ENCODE data around the gene TPM1. TPM values are rescaled to one million over a fixed set of nuclear protein-coding genes. Genes with fewer than 3 reads are reported as not detected.

The TPM1 gene
- total RNA-seq, 1 experiment from 2014 or later = 174 TPM

DNA sequence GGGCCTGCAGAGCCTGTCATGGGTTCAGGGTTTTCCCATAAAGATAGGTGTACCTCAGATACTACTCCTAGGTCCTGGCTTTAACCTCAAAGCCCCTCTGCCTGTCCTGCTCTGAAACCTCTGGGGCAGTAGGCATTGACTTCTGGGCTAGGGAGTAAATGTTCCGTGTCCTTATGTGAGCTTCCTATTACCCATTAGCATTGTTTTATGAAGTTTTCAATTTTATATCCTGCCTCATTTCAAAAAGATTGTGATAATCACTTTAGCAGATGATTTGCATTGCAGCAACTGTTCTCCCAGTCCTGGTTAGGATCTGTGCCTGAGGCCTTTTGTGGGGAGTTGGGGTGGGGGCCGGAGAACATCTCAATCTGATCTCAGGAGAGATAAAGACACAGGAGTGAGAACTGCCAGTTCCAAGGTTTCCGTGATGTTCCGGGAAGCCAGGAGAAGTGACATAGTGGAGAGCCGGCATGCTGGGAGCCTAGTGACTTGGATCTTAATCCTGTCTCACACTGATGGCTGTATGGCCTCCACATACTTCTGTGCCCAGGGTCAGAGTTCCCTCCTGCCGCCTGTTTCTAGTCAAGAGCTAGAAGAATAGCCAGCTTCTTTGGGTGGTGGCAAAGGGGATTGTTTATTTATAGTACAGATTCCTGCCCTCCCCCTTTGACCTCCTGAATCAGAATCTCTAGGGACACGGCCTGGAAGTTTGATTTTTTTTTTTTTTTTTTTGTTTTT lies 10.6 kb downstream of the TPM1 start:
- intact Hi-C loops (cut with micrococcal nuclease; ENCODE audit: unreplicated experiment) = no loop called here
- POLR2A ChIA-PET (ENCODE audit: unreplicated experiment) = interaction anchor here (0.6 kb wide), 2 partner anchors 33 to 274 kb away, joined by 7 to 11 read pairs; no protein-coding TSS in a partner anchor
- Histone ChIP-seq H4K20me1 (ENCODE audit: insufficient read depth) (peaks cover 9% of the 10 kb centered on the region; the same call in 1 of the 2 replicates), H3K36me3 (ENCODE audit: low read depth) (peaks cover 43% of the 10 kb centered on the region), H3K79me2 (ENCODE audit: low read depth) (peaks cover 76% of the 10 kb centered on the region), H3K27me3 (ENCODE audit: insufficient read depth, low read depth) (no peaks in the 10 kb centered on the region), H2AFZ (no peak overlapping the region), H3K9me2 (ENCODE audit: insufficient read depth) (no peaks in the 10 kb centered on the region), H3K27ac (no peak overlapping the region), H3K4me1 (replicated peaks; ENCODE audit: insufficient read depth) (peaks cover 17% of the 10 kb centered on the region; the same call in 1 of the 2 replicates), H3F3A (ENCODE audit: insufficient read depth, low read depth) (peaks cover 38% of the 10 kb centered on the region; the same call in 1 of the 2 replicates), H3K9me3 (ENCODE audit: insufficient read depth, low read depth) (no peaks in the 10 kb centered on the region), H3K4me3 (no peak overlapping the region), H3K4me2 (no peak overlapping the region)
- TF ChIP-seq, protein P1, sequence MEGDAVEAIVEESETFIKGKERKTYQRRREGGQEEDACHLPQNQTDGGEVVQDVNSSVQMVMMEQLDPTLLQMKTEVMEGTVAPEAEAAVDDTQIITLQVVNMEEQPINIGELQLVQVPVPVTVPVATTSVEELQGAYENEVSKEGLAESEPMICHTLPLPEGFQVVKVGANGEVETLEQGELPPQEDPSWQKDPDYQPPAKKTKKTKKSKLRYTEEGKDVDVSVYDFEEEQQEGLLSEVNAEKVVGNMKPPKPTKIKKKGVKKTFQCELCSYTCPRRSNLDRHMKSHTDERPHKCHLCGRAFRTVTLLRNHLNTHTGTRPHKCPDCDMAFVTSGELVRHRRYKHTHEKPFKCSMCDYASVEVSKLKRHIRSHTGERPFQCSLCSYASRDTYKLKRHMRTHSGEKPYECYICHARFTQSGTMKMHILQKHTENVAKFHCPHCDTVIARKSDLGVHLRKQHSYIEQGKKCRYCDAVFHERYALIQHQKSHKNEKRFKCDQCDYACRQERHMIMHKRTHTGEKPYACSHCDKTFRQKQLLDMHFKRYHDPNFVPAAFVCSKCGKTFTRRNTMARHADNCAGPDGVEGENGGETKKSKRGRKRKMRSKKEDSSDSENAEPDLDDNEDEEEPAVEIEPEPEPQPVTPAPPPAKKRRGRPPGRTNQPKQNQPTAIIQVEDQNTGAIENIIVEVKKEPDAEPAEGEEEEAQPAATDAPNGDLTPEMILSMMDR (conservative IDR thresholded peaks at IDR 0.05) = no peak
- TF ChIP-seq EZH2 (IDR thresholded peaks at IDR 0.05; ENCODE audit: low read depth) = no peak
- BruUV-seq (replicated peaks) = no TSS peak
- DNase-seq = no peak
- CTCF ChIA-PET = interaction anchor here (0.7 kb wide), 1 partner anchor 812 kb away, joined by 5 read pairs; no protein-coding TSS in a partner anchor

DNA sequence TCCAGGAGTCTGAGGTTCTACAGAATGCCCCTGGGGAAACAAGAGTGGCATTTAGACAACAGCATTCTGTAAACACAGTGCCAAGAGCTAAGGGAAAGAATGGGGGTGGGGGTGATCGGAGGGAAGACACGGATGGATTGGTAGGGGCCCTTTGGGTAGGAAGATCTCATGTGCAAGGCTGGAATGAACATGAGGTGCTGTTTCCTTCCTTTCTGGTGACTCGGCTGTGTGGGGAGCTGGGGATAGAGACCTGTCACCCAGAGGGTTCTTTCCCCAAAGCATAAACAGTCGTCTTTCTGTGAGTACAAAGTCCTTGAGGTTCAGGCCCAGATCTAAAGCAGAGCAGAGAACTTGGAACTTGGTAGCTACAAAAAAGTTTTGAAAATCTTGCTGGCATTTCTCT lies 11.7 kb downstream of the TPM1 start:
- no peak overlapping the region for H3K27ac ChIP-seq
- no peaks in the 10 kb centered on the region for H3K27me3 ChIP-seq (ENCODE audit: insufficient read depth, low read depth)
- H3K9me3 ChIP-seq (ENCODE audit: insufficient read depth, low read depth) = no peaks in the 10 kb centered on the region
- intact Hi-C loops (cut with micrococcal nuclease; ENCODE audit: unreplicated experiment) = no loop called here
- peaks cover 50% of the 10 kb centered on the region for H3K36me3 ChIP-seq (ENCODE audit: low read depth)
- H2AFZ ChIP-seq = no peak overlapping the region
- H3K79me2 ChIP-seq (ENCODE audit: low read depth) = peaks cover 67% of the 10 kb centered on the region
- DNase-seq = no peak
- peaks cover 30% of the 10 kb centered on the region; the same call in 1 of the 2 replicates for H3F3A ChIP-seq (ENCODE audit: insufficient read depth, low read depth)
- H3K4me3 ChIP-seq = no peak overlapping the region
- TF ChIP-seq EZH2 (IDR thresholded peaks at IDR 0.05; ENCODE audit: low read depth) = no peak
- TF ChIP-seq, protein P1 (conservative IDR thresholded peaks at IDR 0.05) = no peak
- BruUV-seq (replicated peaks) = no TSS peak
- H4K20me1 ChIP-seq (ENCODE audit: insufficient read depth) = peaks cover 9% of the 10 kb centered on the region; the same call in 1 of the 2 replicates
- ChIA-PET POLR2A (ENCODE audit: unreplicated experiment) (no interaction called here), CTCF (no interaction called here)
- no peak overlapping the region for H3K4me2 ChIP-seq
- no peaks in the 10 kb centered on the region for H3K9me2 ChIP-seq (ENCODE audit: insufficient read depth)
- H3K4me1 ChIP-seq (replicated peaks; ENCODE audit: insufficient read depth) = peaks cover 13% of the 10 kb centered on the region; the same call in 1 of the 2 replicates

GRCh38 chr15:63054985-63055384 lies 12.4 kb downstream of the TPM1 start:
- Histone ChIP-seq H3K36me3 (ENCODE audit: low read depth) (peaks cover 55% of the 10 kb centered on the region), H3K4me1 (replicated peaks; ENCODE audit: insufficient read depth) (0 out of 2 replicates have a peak, but pooled peaks cover 6% of the 10 kb centered on the region), H3K4me2 (no peak overlapping the region), H3K9me2 (ENCODE audit: insufficient read depth) (no peaks in the 10 kb centered on the region), H4K20me1 (ENCODE audit: insufficient read depth) (peaks cover 9% of the 10 kb centered on the region; the same call in 1 of the 2 replicates), H3K27me3 (ENCODE audit: insufficient read depth, low read depth) (no peaks in the 10 kb centered on the region), H3K9me3 (ENCODE audit: insufficient read depth, low read depth) (no peaks in the 10 kb centered on the region), H3K79me2 (ENCODE audit: low read depth) (peaks cover 60% of the 10 kb centered on the region), H3F3A (ENCODE audit: insufficient read depth, low read depth) (peaks cover 26% of the 10 kb centered on the region; the same call in 1 of the 2 replicates), H3K4me3 (no peak overlapping the region), H2AFZ (no peak overlapping the region), H3K27ac (no peak overlapping the region)
- intact Hi-C loops (cut with micrococcal nuclease; ENCODE audit: unreplicated experiment) = no loop called here
- BruUV-seq (replicated peaks) = no TSS peak
- ChIA-PET POLR2A (ENCODE audit: unreplicated experiment) (no interaction called here), CTCF (no interaction called here)
- DNase-seq = no peak
- TF ChIP-seq, protein P1 (conservative IDR thresholded peaks at IDR 0.05) = no peak
- no peak for TF ChIP-seq EZH2 (IDR thresholded peaks at IDR 0.05; ENCODE audit: low read depth)

All from PC-9 (cell line).